ENCODE measurements around the gene ACVR2A.

ACVR2A gene

GRCh38 chr2:147927053-147927588 lies 82.3 kb downstream of the ACVR2A start:
- DNase-seq = no peak

- DNase-seq = no peak
Measured at GRCh38 chr2:147933931-147934330, 89.1 kb downstream of the ACVR2A start.

- DNase-seq = no peak
Measured at GRCh38 chr2:147934881-147935620, 90.2 kb downstream of the ACVR2A start.

GRCh38 chr2:147937744-147938349 lies 93.0 kb downstream of the ACVR2A start:
- DNase-seq = no peak

- no peak for DNase-seq
Measured at GRCh38 chr2:147939313-147939712, 94.5 kb downstream of the ACVR2A start.

GRCh38 chr2:147945660-147946059 lies 100.8 kb downstream of the ACVR2A start:
- DNase-seq = no peak

- DNase-seq = no peak
Measured at GRCh38 chr2:147952118-147952517, 107.3 kb downstream of the ACVR2A start.

GRCh38 chr2:147968571-147968970 lies 123.7 kb downstream of the ACVR2A start:
- no peak for DNase-seq

- no peak for DNase-seq
Measured at GRCh38 chr2:147976102-147976501, 131.3 kb downstream of the ACVR2A start.

GRCh38 chr2:147977679-147978078 lies 132.8 kb downstream of the ACVR2A start:
- no peak for DNase-seq

All from activated gamma-delta T cell treated with Interleukin-2 at 50 U/mL for 16 hours (primary cell).